ENCODE results near the gene BORCS6. TPM values are rescaled to one million over a fixed set of nuclear protein-coding genes. Genes with fewer than 3 reads are reported as not detected.

BORCS6 gene
- total and polyA plus RNA-seq, 2 of the 13 experiments (the other 11 are each of a cell fraction or from before 2014, with no cell fraction given), result 2.0 to 5.1 TPM

- no peak for TF ChIP-seq ZBTB14 (CRISPR knock-in tag; IDR thresholded peaks at IDR 0.05)
- no peak for TF ChIP-seq SMARCE1 (IDR thresholded peaks at IDR 0.05; ENCODE audit: borderline replicate concordance)
- TF ChIP-seq ZNF235 (CRISPR knock-in tag; IDR thresholded peaks at IDR 0.05; ENCODE audit: borderline replicate concordance), result peak; percentile 46; the same call in 1 of the 2 replicates
- TF ChIP-seq ZNF616 (CRISPR knock-in tag; IDR thresholded peaks at IDR 0.05; ENCODE audit: low read depth), result no peak
- no peak for TF ChIP-seq REST (IDR thresholded peaks at IDR 0.05; ENCODE audit: borderline replicate concordance in 1 of 2, low read depth in 1 of 2, low read length in 2 of 2)
- peak in 1 of 2 experiments; percentile 51; a peak in 2 of 4 replicates for TF ChIP-seq EP300 (IDR thresholded peaks at IDR 0.05; ENCODE audit: low read depth in 2 of 2, low read length in 2 of 2)
- TF ChIP-seq EP300 (CRISPR knock-in tag; IDR thresholded peaks at IDR 0.05; ENCODE audit: borderline replicate concordance), result no peak
- TF ChIP-seq REPIN1 (CRISPR knock-in tag; IDR thresholded peaks at IDR 0.05; ENCODE audit: borderline replicate concordance, low read depth), result peak; percentile 85; the same call in 1 of the 2 replicates
- TF ChIP-seq BRD4 (CRISPR knock-in tag; IDR thresholded peaks at IDR 0.05), result no peak
- TF ChIP-seq ZFP91 (CRISPR knock-in tag; IDR thresholded peaks at IDR 0.05; ENCODE audit: borderline replicate concordance), result peak; percentile 93
- peak; percentile 75; the same call in 1 of the 2 replicates for TF ChIP-seq ZNF580 (CRISPR knock-in tag; IDR thresholded peaks at IDR 0.05; ENCODE audit: borderline replicate concordance, low read depth)
- no peak for TF ChIP-seq PLRG1 (conservative IDR thresholded peaks at IDR 0.05)
- TF ChIP-seq SSRP1 (CRISPR knock-in tag; IDR thresholded peaks at IDR 0.05), result peak; percentile 100
- no peak for TF ChIP-seq SNAPC5 (CRISPR knock-in tag; IDR thresholded peaks at IDR 0.05; ENCODE audit: borderline replicate concordance)
- peak; percentile 91 for TF ChIP-seq ZFP90 (CRISPR knock-in tag; IDR thresholded peaks at IDR 0.05; ENCODE audit: borderline replicate concordance)
- no peak for TF ChIP-seq MLLT10 (CRISPR knock-in tag; IDR thresholded peaks at IDR 0.05)
- no peak for TF ChIP-seq ZFYVE20 (CRISPR knock-in tag; IDR thresholded peaks at IDR 0.05; ENCODE audit: borderline replicate concordance, low read depth)
- peak; percentile 70; the same call in 1 of the 2 replicates for TF ChIP-seq SNAPC2 (CRISPR knock-in tag; IDR thresholded peaks at IDR 0.05)
- TF ChIP-seq ZNF574 (CRISPR knock-in tag; IDR thresholded peaks at IDR 0.05), result peak; percentile 78
Observed at GRCh38 chr17:8138672-8139371, 51.2 kb downstream of the BORCS6 start (continued).

Measured in HepG2 (cell line).